CD14-positive monocyte (primary cell): ENCODE data around the gene GRK2. TPM values are rescaled to one million over a fixed set of nuclear protein-coding genes. Genes with fewer than 3 reads are reported as not detected.

Experiments used
- DNase-seq, 3 donors: peaks; one replicate each; pipeline ENCODE4 v3.0.0-alpha.2; 2011 to 2022
- H2AFZ ChIP-seq: 2 replicates; pipeline ENCODE4 v1.6.0; 2012; ENCODE audit warnings: mild to moderate bottlenecking, low read depth, low read length, inconsistent platforms; ENCODE audit not compliant: insufficient read depth, poor library complexity, severe bottlenecking
- H3K27ac ChIP-seq, 2 donors: 1 replicate in 1 of 2; 2 replicates in 1 of 2; pipeline ENCODE4 v1.5.1; 2012 to 2013; ENCODE audit warnings: low read length in 2 of 2, control low read depth in 1 of 2, inconsistent platforms in 1 of 2, low read depth in 1 of 2, mild to moderate bottlenecking in 1 of 2
- H3K27me3 ChIP-seq, 2 donors: one replicate each; pipeline versions ENCODE4 v1.6.0 to v1.6.1; 2011 to 2013; ENCODE audit warnings: low read length in 2 of 2; ENCODE audit not compliant: control insufficient read depth in 2 of 2, insufficient read depth in 2 of 2
- H3K36me3 ChIP-seq, 2 donors: replicated peaks in 1 of 2; 1 replicate in 1 of 2; 2 replicates in 1 of 2; pipeline versions ENCODE4 v1.5.1 to v1.6.1; 2012 to 2013; ENCODE audit warnings: low read length in 2 of 2, control low read depth in 1 of 2, inconsistent platforms in 1 of 2, mild to moderate bottlenecking in 1 of 2; ENCODE audit not compliant: insufficient read depth in 2 of 2, control insufficient read depth in 1 of 2
- H3K4me1 ChIP-seq, 2 donors: 1 replicate in 1 of 2; 2 replicates in 1 of 2; pipeline versions ENCODE4 v1.5.1 to v1.6.1; 2012 to 2013; ENCODE audit warnings: low read length in 2 of 2, control low read depth in 1 of 2, inconsistent platforms in 1 of 2, mild to moderate bottlenecking in 1 of 2, moderate library complexity in 1 of 2; ENCODE audit not compliant: insufficient read depth in 2 of 2, control insufficient read depth in 1 of 2
- H3K4me2 ChIP-seq: replicated peaks from 2 replicates; pipeline ENCODE3; 2012; ENCODE audit warnings: low read length, moderate library complexity, mild to moderate bottlenecking; ENCODE audit not compliant: poor library complexity, severe bottlenecking; ENCODE audit errors: extremely low read depth
- H3K4me3 ChIP-seq, 3 experiments: fragments of 200-600 bp in 1 of 3; sonication (generic) in 1 of 3; replicated peaks in 1 of 3; 1 replicate in 2 of 3; 2 replicates in 1 of 3; pipeline ENCODE4 v1.5.1; 2011 to 2013; ENCODE audit warnings: low read length in 3 of 3, mild to moderate bottlenecking in 3 of 3, control low read depth in 2 of 3, low read depth in 2 of 3, inconsistent platforms in 1 of 3, moderate library complexity in 1 of 3
- H3K79me2 ChIP-seq: 2 replicates; pipeline ENCODE4 v1.6.0; 2012; ENCODE audit warnings: mild to moderate bottlenecking, control low read depth, inconsistent platforms, low read length, moderate library complexity; ENCODE audit not compliant: insufficient read depth
- H3K9ac ChIP-seq: 2 replicates; pipeline ENCODE4 v1.6.0; 2017; ENCODE audit warnings: low read length, mild to moderate bottlenecking; ENCODE audit not compliant: insufficient read depth, poor library complexity, severe bottlenecking
- H3K9me3 ChIP-seq, 2 donors: replicated peaks in 1 of 2; 1 replicate in 1 of 2; 2 replicates in 1 of 2; pipeline versions ENCODE4 v1.5.1 to v1.6.1; 2012 to 2013; ENCODE audit warnings: low read length in 2 of 2, control low read depth in 1 of 2; ENCODE audit not compliant: control insufficient read depth in 1 of 2, insufficient read depth in 1 of 2
- H4K20me1 ChIP-seq: 2 replicates; pipeline ENCODE4 v1.6.0; 2012; ENCODE audit warnings: mild to moderate bottlenecking, low read length, control low read depth, moderate library complexity; ENCODE audit not compliant: insufficient read depth
- H3K27ac Mint-ChIP-seq, 7 donors: one replicate each; pipeline ENCODE4 v1.8.0; 2020; ENCODE audit warnings: mild to moderate bottlenecking in 7 of 7, mixed read lengths in 7 of 7, moderate library complexity in 6 of 7, inconsistent platforms in 2 of 7
- H3K27me3 Mint-ChIP-seq, 3 donors: one replicate each; pipeline ENCODE4 v1.8.0; 2021 to 2022; ENCODE audit warnings: low read depth in 3 of 3, mild to moderate bottlenecking in 3 of 3, mixed read lengths in 3 of 3, moderate library complexity in 3 of 3, inconsistent platforms in 1 of 3
- H3K36me3 Mint-ChIP-seq, 2 donors: one replicate each; pipeline ENCODE4 v1.8.0; 2020; ENCODE audit warnings: mixed read lengths in 2 of 2, inconsistent platforms in 1 of 2, mild to moderate bottlenecking in 1 of 2
- H3K4me1 Mint-ChIP-seq: one replicate; pipeline ENCODE4 v1.8.0; 2020; ENCODE audit warnings: mild to moderate bottlenecking, mixed read lengths
- H3K4me3 Mint-ChIP-seq, 2 donors: one replicate each; pipeline ENCODE4 v1.8.0; 2020; ENCODE audit warnings: mild to moderate bottlenecking in 2 of 2, mixed read lengths in 2 of 2, moderate library complexity in 1 of 2
- H3K9me3 Mint-ChIP-seq, 7 donors: one replicate each; pipeline ENCODE4 v1.8.0; 2020 to 2022; ENCODE audit warnings: mixed read lengths in 7 of 7, mild to moderate bottlenecking in 6 of 7, moderate library complexity in 6 of 7, inconsistent platforms in 2 of 7
- CTCF ChIP-seq: fragments of 200-600 bp; IDR thresholded peaks from one replicate; pipeline ENCODE4 v1.8.0; 2022; ENCODE audit warnings: antibody characterized with exemption, mild to moderate bottlenecking
- WGBS: methylation state at CpG from one replicate; pipeline ENCODE4 v1.1.5; 2013; ENCODE audit warnings: missing lambda C conversion rate; ENCODE audit not compliant: insufficient coverage; 5-methylcytosine and 5-hydroxymethylcytosine counted together
- intact Hi-C, 2 donors: fragments of 100-400 bp; cut with micrococcal nuclease; formaldehyde crosslinking; loops; one replicate each; pipeline versions ENCODE4 v1.15.0 to v1.15.1; 2023
- polyA plus RNA-seq, 3 donors: library from polyadenylated mRNA; depleted of rRNA in 1 of 3; unstranded in 2 of 3; stranded (reverse) in 1 of 3; fragments of 300-500 nt in 2 of 3; fragments of >200 nt in 1 of 3; fragmentation: Illumina TruSeq in 2 of 3; gene quantifications; 1 replicate in 2 of 3; 2 replicates in 1 of 3; pipeline ENCODE4 v1.2.3, GENCODE V29; 2012 to 2021

GRK2 gene
- polyA plus RNA-seq, 3 donors, result 34.9 to 777 (median 43.0) TPM

GRCh38 chr11:67270256-67271204 lies 4.3 kb downstream of the GRK2 start:
- H4K20me1 ChIP-seq, result peaks cover 82% of the 10 kb centered on the region
- H3K27me3 ChIP-seq, result no peaks in the 10 kb centered on the region
- peaks cover 83% of the 10 kb centered on the region for H3K4me1 Mint-ChIP-seq
- H3K4me1 ChIP-seq, result peaks cover 78 to 90% of the 10 kb centered on the region in 2 donors
- H3K27me3 Mint-ChIP-seq, result peaks cover 0 to 4% (median 3%) of the 10 kb centered on the region in 3 donors
- 1% methylated on average over 14 of the region's 28 CpGs for WGBS
- H3K9ac ChIP-seq, result peak overlapping the region; percentile 58
- H3K4me3 Mint-ChIP-seq, result peak overlapping the region; percentile 98
- H2AFZ ChIP-seq, result no peak overlapping the region
- peak overlapping the region; percentile 93 for H3K4me2 ChIP-seq
- intact Hi-C loops, result loop anchor here (5.0 to 10.0 kb wide), 2 partner anchors 102 to 234 kb away; partner anchors contain the start of genes CDK2AP2 (in 1 of the 2), CLCF1 (in 1 of the 2) and PITPNM1 (in 1 of the 2)
- H3K27ac Mint-ChIP-seq, result peak overlapping the region; percentile 90 to 99 (median 95)
- peaks cover 50 to 81% of the 10 kb centered on the region in 2 donors for H3K36me3 Mint-ChIP-seq
- DNase-seq, result peak in 2 of 3 donors; percentile 45 to 50
- TF ChIP-seq CTCF, result no peak
- peak overlapping the region; percentile 75 to 98 (median 97) for H3K4me3 ChIP-seq
- peaks cover 49 to 51% of the 10 kb centered on the region in 2 donors for H3K36me3 ChIP-seq
- peaks cover 0 to 2% (median 0%) of the 10 kb centered on the region in 7 donors for H3K9me3 Mint-ChIP-seq
- H3K27ac ChIP-seq, result peak overlapping the region; percentile 92 to 99
- no peaks in the 10 kb centered on the region for H3K9me3 ChIP-seq
- H3K79me2 ChIP-seq, result peaks cover 97% of the 10 kb centered on the region

GRCh38 chr11:67271205-67271540 lies 4.9 kb downstream of the GRK2 start:
- H3K79me2 ChIP-seq, result peaks cover 97% of the 10 kb centered on the region
- peaks cover 56 to 88% of the 10 kb centered on the region in 2 donors for H3K36me3 Mint-ChIP-seq
- peaks cover 0 to 5% (median 3%) of the 10 kb centered on the region in 3 donors for H3K27me3 Mint-ChIP-seq
- 0% methylated on average over 1 of the region's 5 CpGs for WGBS
- H3K27ac ChIP-seq, result peak overlapping the region; percentile 92 to 99
- no peak overlapping the region for H2AFZ ChIP-seq
- H3K9me3 Mint-ChIP-seq, result peaks cover 0 to 2% (median 0%) of the 10 kb centered on the region in 7 donors
- peak overlapping the region; percentile 90 to 99 (median 95) for H3K27ac Mint-ChIP-seq
- intact Hi-C loops, result loop anchor here (5.0 to 10.0 kb wide), 2 partner anchors 101 to 234 kb away; partner anchors contain the start of genes CDK2AP2 (in 1 of the 2), CLCF1 (in 1 of the 2) and PITPNM1 (in 1 of the 2)
- DNase-seq, result no peak
- H3K4me3 Mint-ChIP-seq, result peak overlapping the region; percentile 98
- H3K4me1 ChIP-seq, result peaks cover 79 to 90% of the 10 kb centered on the region in 2 donors
- no peaks in the 10 kb centered on the region for H3K9me3 ChIP-seq
- no peak for TF ChIP-seq CTCF
- peaks cover 55 to 56% of the 10 kb centered on the region in 2 donors for H3K36me3 ChIP-seq
- peak overlapping the region; percentile 58 for H3K9ac ChIP-seq
- peaks cover 83% of the 10 kb centered on the region for H3K4me1 Mint-ChIP-seq
- H3K4me2 ChIP-seq, result peak overlapping the region; percentile 93
- peak overlapping the region; percentile 75 to 98 (median 97) for H3K4me3 ChIP-seq
- no peaks in the 10 kb centered on the region for H3K27me3 ChIP-seq
- H4K20me1 ChIP-seq, result peaks cover 89% of the 10 kb centered on the region
